Mesenchymal stem cell (in vitro differentiated cells and primary cell): ENCODE data around the gene IMMP2L.

Experiments used
- DNase-seq: peaks from one replicate; pipeline ENCODE4 v3.0.0-alpha.2; 2013
- H2AFZ ChIP-seq: one replicate; pipeline ENCODE4 v1.6.1; 2013; ENCODE audit warnings: low read depth, mild to moderate bottlenecking, control low read depth, inconsistent platforms, low read length, moderate library complexity
- H2AK5ac ChIP-seq: 2 replicates; pipeline ENCODE4 v1.6.1; 2013; ENCODE audit warnings: low read length, moderate library complexity, mild to moderate bottlenecking, inconsistent platforms; ENCODE audit not compliant: severe bottlenecking
- H2BK120ac ChIP-seq: one replicate; pipeline ENCODE4 v1.6.1; 2013; ENCODE audit warnings: low read depth, mild to moderate bottlenecking, inconsistent platforms, low read length, moderate library complexity
- H2BK12ac ChIP-seq, 2 experiments: one replicate each; pipeline ENCODE4 v1.6.1; 2013; ENCODE audit warnings: inconsistent platforms in 2 of 2, low read length in 2 of 2, mild to moderate bottlenecking in 2 of 2, moderate library complexity in 2 of 2, control low read depth in 1 of 2
- H2BK15ac ChIP-seq: one replicate; pipeline ENCODE4 v1.6.1; 2013; ENCODE audit warnings: mild to moderate bottlenecking, low read depth, inconsistent platforms; ENCODE audit not compliant: poor library complexity, severe bottlenecking
- H2BK5ac ChIP-seq: 2 replicates; pipeline ENCODE4 v1.6.1; 2013; ENCODE audit warnings: low read depth, mild to moderate bottlenecking, low read length, control low read depth, inconsistent platforms; ENCODE audit not compliant: poor library complexity, severe bottlenecking
- H3K14ac ChIP-seq, 2 experiments: one replicate each; pipeline ENCODE4 v1.6.1; 2013; ENCODE audit warnings: inconsistent platforms in 2 of 2, low read length in 2 of 2, control low read depth in 1 of 2, mild to moderate bottlenecking in 1 of 2, moderate library complexity in 1 of 2
- H3K18ac ChIP-seq, 2 experiments: one replicate each; pipeline ENCODE4 v1.6.1; 2013; ENCODE audit warnings: inconsistent platforms in 2 of 2, low read length in 2 of 2, control low read depth in 1 of 2, low read depth in 1 of 2, mild to moderate bottlenecking in 1 of 2
- H3K23ac ChIP-seq, 2 experiments: one replicate each; pipeline ENCODE4 v1.6.1; 2013; ENCODE audit warnings: inconsistent platforms in 2 of 2, low read length in 2 of 2, mild to moderate bottlenecking in 2 of 2, moderate library complexity in 2 of 2, control low read depth in 1 of 2
- H3K27ac ChIP-seq: 2 replicates; pipeline ENCODE4 v1.5.1; 2013; ENCODE audit warnings: mild to moderate bottlenecking, moderate library complexity, low read length, control low read depth, inconsistent platforms; ENCODE audit not compliant: poor library complexity, severe bottlenecking
- H3K27me3 ChIP-seq, 2 experiments: 2 replicates each; pipeline versions ENCODE4 v1.6.1 to v1.7.0; 2013; ENCODE audit warnings: low read length in 2 of 2, mild to moderate bottlenecking in 2 of 2, moderate library complexity in 2 of 2, control low read depth in 1 of 2, inconsistent platforms in 1 of 2; ENCODE audit not compliant: control insufficient read depth in 1 of 2, insufficient read depth in 1 of 2
- H3K36me3 ChIP-seq, 2 experiments: 2 replicates each; pipeline versions ENCODE4 v1.6.1 to v1.7.0; 2013; ENCODE audit warnings: low read length in 2 of 2, control low read depth in 1 of 2, inconsistent platforms in 1 of 2, low read depth in 1 of 2, mild to moderate bottlenecking in 1 of 2; ENCODE audit not compliant: insufficient read depth in 2 of 2, control insufficient read depth in 1 of 2
- H3K4ac ChIP-seq, 2 experiments: one replicate each; pipeline ENCODE4 v1.6.1; 2013; ENCODE audit warnings: inconsistent platforms in 2 of 2, low read length in 2 of 2, mild to moderate bottlenecking in 2 of 2, moderate library complexity in 2 of 2, control low read depth in 1 of 2, low read depth in 1 of 2
- H3K4me1 ChIP-seq: 2 replicates; pipeline ENCODE4 v1.6.1; 2013; ENCODE audit warnings: low read depth, low read length, control low read depth; ENCODE audit not compliant: control insufficient read depth, insufficient read depth
- H3K4me2 ChIP-seq: 2 replicates; pipeline ENCODE4 v1.6.1; 2013; ENCODE audit warnings: low read length, mild to moderate bottlenecking, inconsistent platforms; ENCODE audit not compliant: poor library complexity, severe bottlenecking
- H3K4me3 ChIP-seq, 2 experiments: 2 replicates each; pipeline versions ENCODE4 v1.5.1 to v1.7.0; 2013; ENCODE audit warnings: low read length in 2 of 2, mild to moderate bottlenecking in 2 of 2, control low read depth in 1 of 2, low read depth in 1 of 2; ENCODE audit not compliant: insufficient read depth in 1 of 2
- H3K79me1 ChIP-seq: replicated peaks from 2 replicates; pipeline ENCODE4 v1.6.1; 2013; ENCODE audit warnings: mild to moderate bottlenecking, control low read depth, low read length, inconsistent platforms; ENCODE audit not compliant: poor library complexity, severe bottlenecking
- H3K9ac ChIP-seq: 2 replicates; pipeline ENCODE4 v1.7.0; 2013; ENCODE audit warnings: mild to moderate bottlenecking, low read length, moderate library complexity
- H3K9me3 ChIP-seq: 2 replicates; pipeline ENCODE4 v1.7.0; 2013; ENCODE audit warnings: mild to moderate bottlenecking, low read length; ENCODE audit not compliant: control insufficient read depth
- H4K8ac ChIP-seq: one replicate; pipeline ENCODE4 v1.6.1; 2013; ENCODE audit warnings: inconsistent platforms, mild to moderate bottlenecking, low read length, moderate library complexity
- H4K91ac ChIP-seq: one replicate; pipeline ENCODE4 v1.6.1; 2013; ENCODE audit warnings: mild to moderate bottlenecking, low read length, inconsistent platforms
- WGBS: methylation state at CpG from one replicate; pipeline ENCODE4 v1.1.7; 2013; ENCODE audit warnings: mixed read lengths; 5-methylcytosine and 5-hydroxymethylcytosine counted together

Gene IMMP2L

DNA sequence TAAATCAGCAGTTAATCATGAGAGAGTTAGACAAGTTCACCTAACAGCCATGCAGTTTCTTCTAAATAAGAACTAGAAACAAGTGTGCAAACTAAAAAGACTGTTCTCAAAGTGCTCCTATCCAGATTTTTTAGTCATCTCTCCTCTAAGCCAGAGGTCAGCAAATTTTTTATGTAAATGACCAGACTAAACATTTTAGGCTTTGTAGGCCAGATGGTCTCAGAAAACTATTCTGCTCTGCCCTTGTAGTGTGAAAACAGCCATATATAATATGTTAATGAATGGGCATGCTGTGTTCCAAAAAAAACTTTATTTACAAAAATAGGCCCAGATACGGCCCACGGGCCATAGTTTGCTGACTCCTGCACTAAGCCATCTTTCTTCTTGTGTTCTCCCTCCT is 734.4 kb downstream of the IMMP2L start:
- Histone ChIP-seq H2BK5ac (no peak overlapping the region), H3K79me1 (no peaks in the 10 kb centered on the region), H2AFZ (no peak overlapping the region), H3K18ac (no peak overlapping the region), H2AK5ac (no peak overlapping the region), H3K27me3 (no peaks in the 10 kb centered on the region), H3K27ac (no peak overlapping the region), H2BK15ac (no peak overlapping the region), H3K4me3 (no peak overlapping the region), H3K23ac (no peak overlapping the region), H3K9ac (no peak overlapping the region), H3K4me1 (peaks cover 2% of the 10 kb centered on the region), H4K91ac (no peak overlapping the region), H3K4me2 (no peak overlapping the region), H3K14ac (no peak overlapping the region), H4K8ac (no peak overlapping the region), H2BK120ac (no peak overlapping the region), H3K4ac (no peak overlapping the region), H3K9me3 (no peaks in the 10 kb centered on the region), H3K36me3 (no peaks in the 10 kb centered on the region), H2BK12ac (no peak overlapping the region)
- 90% methylated on average over 2 of the region's 2 CpGs for WGBS
- DNase-seq = no peak

DNA sequence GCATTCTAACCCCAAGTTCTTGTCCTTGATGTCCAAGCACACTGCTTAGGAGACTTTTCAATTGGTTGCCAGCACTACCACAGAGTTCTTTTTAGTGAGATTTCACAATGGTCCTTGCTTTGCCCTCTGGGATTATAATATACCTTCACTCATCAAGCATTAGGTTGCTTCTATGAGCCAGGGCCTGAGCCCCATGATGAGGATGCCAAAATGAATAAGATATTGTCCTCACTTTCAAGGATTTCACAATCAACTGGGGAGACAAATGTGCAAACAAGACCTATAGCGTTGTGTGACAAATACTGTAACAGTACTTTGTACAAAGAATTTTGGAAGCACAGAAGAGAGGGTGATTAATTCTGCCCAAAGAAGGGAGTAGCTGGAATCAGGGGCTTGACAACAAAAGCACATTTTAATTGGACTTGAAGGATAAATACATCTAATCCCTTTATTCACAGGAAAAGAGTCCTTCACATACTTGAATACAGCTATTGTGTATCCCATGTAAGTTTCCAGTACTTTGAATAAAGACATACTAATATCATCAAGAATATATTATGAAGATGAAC is 734.9 kb downstream of the IMMP2L start:
- Histone ChIP-seq H3K9ac (no peak overlapping the region), H3K27ac (no peak overlapping the region), H2BK12ac (no peak overlapping the region), H2BK5ac (no peak overlapping the region), H3K4me3 (no peak overlapping the region), H2AFZ (no peak overlapping the region), H3K18ac (no peak overlapping the region), H3K4me2 (no peak overlapping the region), H3K79me1 (no peaks in the 10 kb centered on the region), H3K4ac (no peak overlapping the region), H3K14ac (no peak overlapping the region), H3K4me1 (peaks cover 2% of the 10 kb centered on the region), H3K27me3 (no peaks in the 10 kb centered on the region), H4K8ac (no peak overlapping the region), H3K36me3 (no peaks in the 10 kb centered on the region), H3K9me3 (no peaks in the 10 kb centered on the region), H2BK120ac (no peak overlapping the region), H2AK5ac (no peak overlapping the region), H3K23ac (no peak overlapping the region), H4K91ac (no peak overlapping the region), H2BK15ac (no peak overlapping the region)
- 92% methylated on average over 1 of the region's 1 CpG for WGBS
- DNase-seq = no peak

DNA sequence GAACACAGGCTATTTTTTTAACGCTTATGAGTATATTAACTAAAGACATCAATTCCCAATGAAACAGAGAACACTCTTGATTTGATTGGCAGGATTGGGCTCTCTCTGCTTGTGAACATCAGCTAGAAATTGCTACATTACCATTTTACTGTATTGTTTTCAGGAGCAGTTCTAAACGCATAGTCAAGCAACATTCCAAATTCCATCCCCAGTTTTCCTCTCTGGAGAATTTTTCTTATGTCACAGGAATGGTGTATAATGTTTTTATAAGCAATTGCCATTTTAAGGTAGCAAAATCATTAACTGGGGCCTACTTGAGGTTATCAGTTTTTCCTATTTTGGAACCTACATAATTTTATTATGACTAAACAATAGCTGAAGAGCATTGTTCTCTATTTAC is 748.3 kb downstream of the IMMP2L start:
- Histone ChIP-seq H3K18ac (no peak overlapping the region), H2BK15ac (no peak overlapping the region), H3K4me2 (no peak overlapping the region), H3K4me1 (no peaks in the 10 kb centered on the region), H3K14ac (no peak overlapping the region), H3K9ac (no peak overlapping the region), H3K4ac (no peak overlapping the region), H2BK12ac (no peak overlapping the region), H4K91ac (no peak overlapping the region), H3K27me3 (no peaks in the 10 kb centered on the region), H2AFZ (no peak overlapping the region), H3K36me3 (no peaks in the 10 kb centered on the region), H3K27ac (no peak overlapping the region), H3K9me3 (no peaks in the 10 kb centered on the region), H3K79me1 (no peaks in the 10 kb centered on the region), H2AK5ac (no peak overlapping the region), H3K4me3 (no peak overlapping the region), H4K8ac (no peak overlapping the region), H2BK120ac (no peak overlapping the region), H3K23ac (no peak overlapping the region), H2BK5ac (no peak overlapping the region)
- no peak for DNase-seq
- WGBS = no CpG with 5 or more reads among the region's 2 CpGs

DNA sequence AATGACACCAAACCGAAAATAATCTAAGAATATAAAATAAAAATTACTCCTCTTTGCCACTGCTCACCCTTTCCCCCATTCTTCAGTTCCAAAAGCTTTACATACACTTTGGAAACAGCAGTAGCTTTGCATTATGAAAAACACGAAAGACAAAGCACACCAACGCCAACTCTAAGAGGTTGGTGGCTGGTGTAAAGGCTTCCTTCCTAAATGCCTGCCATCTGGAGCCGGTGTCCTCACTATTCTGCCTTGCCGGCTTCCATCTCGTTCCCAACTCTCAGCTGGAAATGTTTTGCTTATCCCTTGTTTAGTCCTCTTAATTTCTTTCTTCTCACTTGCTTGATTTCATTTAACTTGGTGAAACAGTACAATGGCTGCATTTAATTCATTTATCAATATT is 752.5 kb downstream of the IMMP2L start:
- Histone ChIP-seq H3K27me3 (no peaks in the 10 kb centered on the region), H3K4ac (no peak overlapping the region), H4K8ac (no peak overlapping the region), H3K79me1 (no peaks in the 10 kb centered on the region), H3K9ac (no peak overlapping the region), H2BK15ac (no peak overlapping the region), H3K4me2 (no peak overlapping the region), H3K27ac (no peak overlapping the region), H3K36me3 (no peaks in the 10 kb centered on the region), H2BK12ac (no peak overlapping the region), H3K4me3 (no peak overlapping the region), H3K14ac (no peak overlapping the region), H4K91ac (no peak overlapping the region), H2AFZ (no peak overlapping the region), H2BK120ac (no peak overlapping the region), H2BK5ac (no peak overlapping the region), H2AK5ac (no peak overlapping the region), H3K4me1 (no peaks in the 10 kb centered on the region), H3K9me3 (no peaks in the 10 kb centered on the region), H3K23ac (no peak overlapping the region), H3K18ac (no peak overlapping the region)
- DNase-seq = no peak
- WGBS = 96% methylated on average over 4 of the region's 6 CpGs
